GM21737 (cell line): Measurements from ENCODE around the gene AGPAT4.

Experiments
- ATAC-seq: cut with Tn5 transposase; IDR thresholded peaks from one replicate; pipeline ENCODE4 v1.9.1; 2021; ENCODE audit warnings: mild to moderate bottlenecking, moderate library complexity; ENCODE audit not compliant: unreplicated experiment

Gene AGPAT4

DNA sequence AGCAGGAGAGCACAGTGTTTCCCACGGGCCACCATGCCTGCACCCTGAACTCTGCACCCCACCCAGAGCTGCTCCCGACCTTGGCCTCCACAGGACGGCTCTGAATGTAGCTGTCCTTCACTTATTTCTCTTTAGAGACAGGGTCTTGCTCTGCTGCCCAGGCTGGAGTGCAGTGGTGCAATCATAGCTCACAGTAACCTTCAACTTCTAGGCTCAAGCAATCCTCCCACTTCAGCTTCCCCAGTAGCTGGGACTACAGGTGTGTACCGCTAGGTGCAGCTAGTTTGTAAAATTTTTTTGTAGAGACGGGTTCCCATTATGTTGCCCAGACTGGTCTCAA is 130.9 kb downstream of the AGPAT4 start:
- no peak for ATAC-seq

GRCh38 chr6:161141173-161141572 is 132.7 kb downstream of the AGPAT4 start:
- no peak for ATAC-seq

- no peak for ATAC-seq
Measured at GRCh38 chr6:161140554-161140875, 133.3 kb downstream of the AGPAT4 start.

- no peak for ATAC-seq
Measured at GRCh38 chr6:161139766-161140553, 133.9 kb downstream of the AGPAT4 start.

GRCh38 chr6:161139304-161139765 is 134.5 kb downstream of the AGPAT4 start:
- no peak for ATAC-seq

DNA sequence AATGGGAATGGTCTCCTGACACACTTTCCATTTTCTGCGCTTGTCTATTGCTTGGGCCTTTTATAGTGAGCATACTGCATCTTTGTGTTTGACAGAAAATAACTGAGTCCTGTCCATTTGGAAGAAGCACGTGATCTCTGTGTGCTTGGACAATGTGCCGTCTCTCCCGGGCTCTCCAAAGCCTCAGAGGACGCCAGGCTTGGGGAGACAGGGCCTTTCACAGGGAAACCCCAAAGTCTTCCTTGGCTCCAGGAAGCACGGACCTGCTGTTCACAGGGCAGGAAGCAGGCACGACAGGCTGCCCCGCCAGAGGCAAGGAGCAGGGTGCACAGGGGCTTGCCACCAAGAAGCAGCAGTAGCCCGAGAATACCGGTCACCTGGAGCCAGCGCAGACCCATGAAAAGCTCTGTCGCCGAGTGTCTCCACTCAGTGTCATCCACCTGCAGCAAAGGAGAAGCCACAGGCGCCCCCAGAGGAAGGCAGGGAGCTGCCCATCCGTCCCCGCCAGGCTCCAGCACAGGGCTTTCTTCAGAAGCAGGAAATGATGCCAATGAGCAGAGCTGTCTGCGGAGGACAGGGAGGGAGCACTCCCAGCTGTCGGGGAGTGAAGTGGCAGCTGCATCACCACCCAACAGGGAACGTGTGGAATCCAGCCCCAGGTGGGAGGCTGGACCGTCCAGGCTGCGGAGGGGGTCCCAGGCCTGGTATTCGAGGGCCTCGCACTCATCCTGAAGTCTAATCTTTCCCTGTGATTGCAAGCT is 135.1 kb downstream of the AGPAT4 start:
- ATAC-seq, result no peak

DNA sequence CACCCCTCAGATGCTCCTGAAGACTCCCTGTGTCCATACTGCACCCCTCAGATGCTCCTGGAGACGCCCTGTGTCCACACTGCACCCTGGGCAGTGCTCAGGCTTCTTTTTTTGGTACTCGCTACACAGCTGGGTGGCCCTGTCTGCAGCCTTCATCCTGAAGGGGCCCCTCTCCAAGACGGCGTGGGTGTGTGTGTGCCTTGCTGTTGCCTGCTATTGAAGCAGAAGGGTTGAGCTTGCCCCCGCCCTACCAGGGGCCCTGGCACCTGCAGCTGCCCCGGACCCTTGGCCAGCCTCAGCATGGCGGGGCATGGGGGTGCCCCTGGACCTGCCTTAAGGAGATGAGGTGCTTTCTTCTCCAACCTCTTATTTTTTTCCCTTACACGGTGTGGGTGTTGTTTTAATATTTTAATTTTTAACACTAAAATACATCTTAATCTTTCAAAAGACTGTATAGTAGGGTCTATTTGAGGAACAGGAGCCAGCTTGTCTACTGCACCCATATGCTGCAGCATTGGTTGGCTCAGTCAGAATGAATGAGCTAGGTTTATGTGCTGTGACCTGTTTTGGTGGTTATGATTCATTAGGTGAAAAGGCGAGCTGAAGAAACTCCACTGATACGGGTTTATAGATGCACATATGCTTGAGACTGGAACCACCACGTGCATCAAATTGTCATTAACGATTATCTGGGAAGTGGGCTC is 135.9 kb downstream of the AGPAT4 start:
- ATAC-seq, result no peak

- ATAC-seq, result no peak
Measured at GRCh38 chr6:161137320-161137719, 136.5 kb downstream of the AGPAT4 start.

DNA sequence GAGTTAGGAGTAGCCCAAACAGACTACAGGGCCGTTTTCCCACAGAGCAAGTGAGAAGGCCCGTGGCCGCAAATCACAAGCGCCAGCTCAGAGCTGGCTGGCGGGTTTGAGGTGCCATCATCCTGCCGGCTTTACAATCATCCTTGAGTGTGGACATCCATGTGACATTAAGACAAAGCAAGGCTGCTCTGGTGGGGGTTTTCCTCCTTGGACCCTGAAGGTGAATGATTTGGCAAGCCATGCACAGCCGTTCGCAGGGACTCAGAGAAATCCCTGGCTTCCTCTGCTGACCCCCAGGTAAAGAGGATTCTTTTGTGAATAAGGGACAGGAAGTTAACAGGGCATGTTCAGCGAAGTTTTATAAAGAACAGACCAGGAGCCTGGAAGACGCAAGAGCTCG is 137.2 kb downstream of the AGPAT4 start:
- ATAC-seq, result no peak

- ATAC-seq, result no peak
Measured at GRCh38 chr6:161135695-161136591, 137.9 kb downstream of the AGPAT4 start.

DNA sequence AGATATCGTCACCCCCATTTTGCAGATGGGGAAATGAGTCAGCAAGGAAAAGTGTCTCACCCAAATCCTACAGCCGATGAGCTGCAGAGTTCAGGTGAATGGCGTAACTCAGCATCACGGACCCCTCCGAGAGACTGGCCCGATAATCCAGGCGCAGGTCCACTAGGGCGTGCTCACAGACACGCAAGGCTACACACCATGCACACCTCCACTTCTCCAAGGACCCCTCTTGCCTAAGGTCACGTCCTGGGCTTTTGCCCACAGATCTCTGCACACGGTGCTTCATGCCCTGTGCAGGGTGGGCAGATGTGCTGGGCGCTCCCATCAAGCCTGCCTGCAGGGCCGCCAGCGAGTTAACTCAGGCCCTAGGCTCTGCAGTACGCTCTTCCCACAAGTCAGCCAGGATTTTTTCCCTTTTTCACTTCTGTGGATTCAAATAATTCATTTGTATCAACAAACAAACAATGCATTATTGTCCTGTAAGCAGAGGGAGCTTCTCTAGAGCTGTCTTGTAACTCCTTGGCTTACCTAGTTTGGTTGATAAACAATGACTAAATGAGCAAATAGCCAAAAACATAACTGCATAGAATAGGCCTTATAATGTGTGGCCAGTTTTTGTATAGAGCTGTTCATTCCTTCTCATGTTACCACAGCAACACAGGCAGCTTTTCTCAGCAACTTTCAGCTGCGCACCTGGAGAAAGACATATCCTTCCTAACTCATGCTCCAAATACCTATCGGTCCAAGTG is 139.1 kb downstream of the AGPAT4 start:
- ATAC-seq, result no peak

DNA sequence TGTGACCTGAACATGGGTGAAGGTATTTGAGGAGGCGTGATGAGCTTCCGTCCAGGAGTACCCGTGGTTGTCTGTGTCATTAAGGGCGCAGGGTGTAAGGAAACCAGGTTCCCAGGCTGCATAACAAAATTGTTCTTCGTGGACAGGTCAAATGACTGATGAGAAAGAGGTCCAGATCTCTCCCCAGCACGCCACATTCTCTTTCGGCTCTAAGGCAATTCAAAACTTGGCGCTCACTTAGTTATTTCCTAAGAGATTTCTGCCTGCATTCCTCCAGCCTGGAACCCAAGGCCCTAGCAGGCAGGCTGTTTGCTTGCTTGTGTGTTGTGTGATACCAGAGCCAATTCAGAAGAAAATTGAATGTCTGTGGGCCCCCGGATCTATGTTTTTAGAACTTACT is 139.9 kb downstream of the AGPAT4 start:
- no peak for ATAC-seq

GRCh38 chr6:161132384-161132783 is 141.5 kb downstream of the AGPAT4 start:
- no peak for ATAC-seq

- no peak for ATAC-seq
Measured at GRCh38 chr6:161130967-161131766, 142.7 kb downstream of the AGPAT4 start.

- no peak for ATAC-seq
Measured at GRCh38 chr6:161130541-161130940, 143.3 kb downstream of the AGPAT4 start.

GRCh38 chr6:161128680-161129196 is 145.1 kb downstream of the AGPAT4 start:
- ATAC-seq, result no peak

DNA sequence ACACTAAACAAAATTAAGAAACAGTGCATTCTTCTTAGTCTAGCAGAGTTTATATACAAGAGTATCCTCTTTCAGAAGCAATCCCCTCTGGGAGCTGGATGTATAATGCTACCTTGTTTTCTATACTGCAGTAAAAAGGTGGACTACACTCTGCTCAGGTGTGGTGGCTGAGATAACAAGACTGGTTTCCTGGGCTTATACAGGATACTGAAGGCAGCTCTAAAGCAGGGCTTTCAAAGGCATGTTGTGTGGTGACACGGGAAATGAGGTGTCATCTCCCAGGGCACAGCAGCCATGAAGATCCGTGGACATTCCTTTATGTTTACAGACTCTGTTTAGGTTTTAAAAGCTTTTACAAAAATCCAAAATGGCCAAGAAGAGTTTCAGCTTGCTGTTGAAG is 145.6 kb downstream of the AGPAT4 start:
- ATAC-seq, result no peak

DNA sequence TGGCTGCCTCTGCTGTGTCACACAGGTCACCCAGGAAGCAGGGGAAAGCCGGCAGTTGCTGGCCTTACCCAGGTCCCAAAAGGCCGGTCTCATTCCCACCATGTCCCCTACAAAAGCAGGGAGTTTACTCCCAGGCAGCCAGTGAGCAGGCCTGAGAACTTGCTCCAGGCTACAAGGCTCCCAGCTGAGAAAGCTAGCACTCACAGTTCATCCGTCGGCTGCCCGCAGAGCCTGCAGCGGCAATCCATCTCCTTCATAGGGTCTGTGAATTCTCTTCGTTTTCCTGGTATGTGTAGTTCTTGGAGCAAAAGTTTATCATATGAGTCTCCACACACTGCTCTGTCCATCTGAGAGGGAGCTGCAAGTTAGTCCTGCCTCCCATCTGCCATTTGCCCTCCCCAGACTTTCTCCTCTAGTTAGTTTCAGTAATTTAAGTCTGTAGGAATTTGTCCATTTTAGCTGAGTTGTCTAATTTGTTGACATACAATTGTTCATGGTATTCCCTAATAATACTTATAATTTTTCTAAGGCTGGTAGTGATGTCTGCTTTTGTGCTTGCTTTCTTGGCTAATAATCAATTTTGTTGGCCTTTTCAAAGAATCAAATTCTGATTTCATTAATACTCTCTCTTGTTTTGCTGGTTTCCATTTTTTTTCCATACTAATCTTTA is 146.7 kb downstream of the AGPAT4 start:
- no peak for ATAC-seq

DNA sequence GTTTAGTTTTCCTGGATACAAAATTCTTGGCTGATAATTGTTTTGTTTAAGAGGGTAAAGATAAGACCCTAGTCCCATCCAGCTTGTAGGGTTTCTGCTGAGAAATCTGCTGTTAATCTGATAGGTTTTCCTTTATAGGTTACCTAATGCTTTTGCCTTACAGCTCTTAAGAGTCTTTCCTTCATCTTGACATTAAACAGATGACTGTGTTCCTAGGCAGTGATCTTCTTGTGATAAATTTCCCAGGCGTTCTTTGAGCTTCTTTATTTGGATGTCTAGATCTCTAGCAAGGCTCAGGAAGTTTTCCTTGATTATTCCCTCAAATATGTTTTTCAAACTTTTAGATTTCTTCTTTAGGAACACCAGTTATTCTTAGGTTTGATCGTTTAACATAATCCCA is 148.3 kb downstream of the AGPAT4 start:
- no peak for ATAC-seq
